ENCODE results near the gene SPATA3.
A peak's percentile ranks its signal among the peaks of the same experiment; 100 is the strongest.
"Not testable (repeated sequence)": the region's sequence is repeated elsewhere in the genome, so short reads cannot be mapped to it uniquely, and the experiment has no call there.

SPATA3 gene

DNA sequence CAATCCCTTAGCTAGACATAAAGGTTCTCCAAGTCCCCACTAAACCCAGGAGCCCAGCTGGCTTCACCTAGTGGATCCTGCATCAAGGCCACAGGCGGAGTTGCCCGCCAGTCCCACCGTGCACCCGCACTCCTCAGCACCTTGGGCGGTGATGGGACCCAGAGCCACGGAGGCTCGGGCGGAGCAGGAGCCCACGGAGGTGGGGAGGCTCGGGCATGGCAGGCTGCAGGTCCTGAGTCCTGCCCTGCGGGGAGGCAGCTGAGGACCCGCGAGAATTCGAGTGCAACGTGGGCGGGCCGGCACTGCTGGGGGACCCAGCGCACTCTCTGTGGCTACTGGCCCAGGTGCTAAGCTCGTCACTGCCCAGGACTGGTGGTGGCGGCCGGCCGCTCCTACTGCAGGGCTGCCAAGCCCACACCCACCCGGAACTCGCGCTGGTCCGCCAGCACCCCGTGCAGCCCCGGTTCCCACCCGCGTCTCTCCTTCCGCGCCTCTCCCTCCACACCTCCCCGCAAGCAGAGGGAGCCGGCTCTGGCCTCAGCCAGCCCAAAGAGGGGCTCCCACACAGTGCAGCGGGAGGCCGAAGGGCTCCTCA lies 31.7 kb upstream of the SPATA3 start:
- Histone ChIP-seq H2BK120ac (ENCODE audit: low read depth, low read length) (no peak overlapping the region), H3K4me1 (ENCODE audit: control insufficient read depth, low read depth, low read length) (peaks cover 7% of the 10 kb centered on the region), H4K8ac (ENCODE audit: low read depth, low read length) (no peak overlapping the region), H3K18ac (ENCODE audit: low read length) (no peak overlapping the region), H3K56ac (ENCODE audit: low read length) (no peak overlapping the region), H2BK15ac (replicated peaks; ENCODE audit: low read depth) (no peak overlapping the region), H3K9ac (ENCODE audit: low read length) (no peak overlapping the region), H3K79me1 (ENCODE audit: low read length) (no peaks in the 10 kb centered on the region), H4K5ac (ENCODE audit: low read length) (no peak overlapping the region), H2AK5ac (ENCODE audit: low read length) (no peak overlapping the region), H3K79me2 (ENCODE audit: control insufficient read depth, insufficient read depth, low read length) (no peaks in the 10 kb centered on the region), H3K27ac (ENCODE audit: low read depth, low read length) (no peak overlapping the region), H2BK5ac (ENCODE audit: low read length) (no peak overlapping the region), H3K23ac (ENCODE audit: low read length) (no peak overlapping the region), H3K4me2 (ENCODE audit: low read length) (no peak overlapping the region), H3K4ac (ENCODE audit: low read depth, low read length) (no peak overlapping the region), H3K4me3 (ENCODE audit: low read length) (no peak overlapping the region), H3K36me3 (ENCODE audit: control insufficient read depth, insufficient read depth, low read length) (no peaks in the 10 kb centered on the region), H3K27me3 (ENCODE audit: insufficient read depth, low read length, poor library complexity) (no peaks in the 10 kb centered on the region)
- no CpG with 5 or more reads among the region's 36 CpGs for WGBS (ENCODE audit: extremely low coverage, insufficient coverage, low lambda C conversion rate)
- no peak for DNase-seq

DNA sequence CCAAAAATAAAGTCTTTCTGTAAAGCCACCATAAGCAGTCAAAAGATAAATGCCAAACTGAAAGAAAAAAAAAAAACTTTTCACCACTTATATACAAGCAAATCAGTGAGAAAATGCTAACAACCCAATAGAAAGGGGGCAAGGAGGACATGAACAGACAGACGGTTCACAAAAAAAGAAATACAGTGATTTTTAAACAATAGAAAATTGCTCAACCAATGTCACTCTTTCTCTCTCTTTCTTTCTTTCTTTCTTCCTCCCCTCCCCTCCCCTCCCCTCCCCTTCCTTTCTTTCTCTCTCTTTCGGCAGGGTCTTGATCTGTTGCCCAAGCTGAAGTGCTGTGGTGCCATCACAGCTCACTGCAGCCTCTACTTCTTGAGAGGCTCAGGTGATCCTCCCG lies 28.8 kb upstream of the SPATA3 start:
- no peak overlapping the region for H3K18ac ChIP-seq (ENCODE audit: low read length)
- no peak overlapping the region for H3K56ac ChIP-seq (ENCODE audit: low read length)
- no peak overlapping the region for H2AK5ac ChIP-seq (ENCODE audit: low read length)
- DNase-seq = no peak
- no peak overlapping the region for H3K4me2 ChIP-seq (ENCODE audit: low read length)
- H3K4me1 ChIP-seq (ENCODE audit: control insufficient read depth, low read depth, low read length) = peaks cover 2% of the 10 kb centered on the region
- no peak overlapping the region for H3K4me3 ChIP-seq (ENCODE audit: low read length)
- H3K27ac ChIP-seq (ENCODE audit: low read depth, low read length) = no peak overlapping the region
- no peak overlapping the region for H2BK15ac ChIP-seq (replicated peaks; ENCODE audit: low read depth)
- H2BK5ac ChIP-seq (ENCODE audit: low read length) = no peak overlapping the region
- no peaks in the 10 kb centered on the region for H3K79me2 ChIP-seq (ENCODE audit: control insufficient read depth, insufficient read depth, low read length)
- no peak overlapping the region for H3K23ac ChIP-seq (ENCODE audit: low read length)
- no peak overlapping the region for H3K4ac ChIP-seq (ENCODE audit: low read depth, low read length)
- H3K36me3 ChIP-seq (ENCODE audit: control insufficient read depth, insufficient read depth, low read length) = no peaks in the 10 kb centered on the region
- H3K9ac ChIP-seq (ENCODE audit: low read length) = no peak overlapping the region
- no peak overlapping the region for H2BK120ac ChIP-seq (ENCODE audit: low read depth, low read length)
- no peaks in the 10 kb centered on the region for H3K27me3 ChIP-seq (ENCODE audit: insufficient read depth, low read length, poor library complexity)
- no peak overlapping the region for H4K8ac ChIP-seq (ENCODE audit: low read depth, low read length)
- no peak overlapping the region for H4K5ac ChIP-seq (ENCODE audit: low read length)
- no CpG with 5 or more reads among the region's 3 CpGs for WGBS (ENCODE audit: extremely low coverage, insufficient coverage, low lambda C conversion rate)
- H3K79me1 ChIP-seq (ENCODE audit: low read length) = no peaks in the 10 kb centered on the region

DNA sequence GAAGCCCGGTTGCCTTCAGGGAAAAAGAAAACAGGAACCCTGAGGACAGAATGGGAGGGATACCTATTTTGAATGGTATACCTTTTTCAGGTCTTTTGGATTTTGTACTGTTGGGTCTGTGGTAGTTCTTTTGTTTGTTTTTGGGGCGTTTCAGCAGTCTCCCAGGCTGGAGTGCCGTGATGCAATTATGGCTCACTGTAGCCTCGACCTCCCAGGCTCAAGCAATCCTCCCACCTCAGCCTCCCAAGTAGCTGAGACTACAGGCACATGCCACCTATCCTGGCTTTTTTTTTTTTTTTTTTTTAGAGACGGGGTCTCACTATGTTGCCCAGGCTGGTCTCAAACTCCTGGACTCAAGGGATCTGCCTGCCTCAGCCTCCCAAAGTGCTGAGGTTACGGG lies 27.6 kb upstream of the SPATA3 start:
- not testable (repeated sequence) for H2AK5ac ChIP-seq (ENCODE audit: low read length); H3K27ac ChIP-seq (ENCODE audit: low read depth, low read length)
- WGBS (ENCODE audit: extremely low coverage, insufficient coverage, low lambda C conversion rate) = no CpG with 5 or more reads among the region's 6 CpGs

DNA sequence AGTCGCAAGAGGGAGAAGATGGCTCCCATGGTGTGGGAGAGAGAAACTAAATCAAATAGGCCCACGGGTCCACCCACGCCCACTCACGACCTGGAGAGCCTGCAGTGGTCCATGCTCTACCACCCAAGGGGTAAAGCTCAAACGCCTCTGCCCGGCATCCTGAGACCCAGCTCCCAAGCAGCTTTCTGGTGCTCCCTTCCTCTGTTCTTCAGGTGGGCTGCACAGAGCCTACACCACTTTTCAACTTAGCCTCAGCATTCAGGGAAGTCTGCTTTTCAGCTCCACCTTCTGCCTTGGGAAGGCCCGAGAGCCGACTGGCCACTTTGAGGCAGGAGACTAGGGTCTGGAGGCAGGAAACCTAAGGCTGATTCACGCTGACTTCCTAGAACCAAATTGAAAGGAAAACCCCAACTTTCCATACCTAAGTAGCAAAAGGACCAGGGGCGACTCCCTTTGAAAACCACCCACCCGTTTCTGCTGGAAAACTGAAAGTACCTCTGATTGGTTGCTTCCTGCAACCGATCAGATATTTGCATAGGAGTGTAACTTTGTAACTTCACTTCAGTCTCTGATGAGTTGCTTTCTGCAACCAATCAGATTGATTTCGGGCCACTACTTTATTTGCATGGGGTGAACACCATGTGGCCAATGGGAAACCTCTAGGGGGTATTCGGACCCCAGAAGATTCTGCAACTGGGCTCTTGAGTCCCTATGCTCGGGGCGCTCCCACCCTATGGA lies 26.8 kb upstream of the SPATA3 start:
- Histone ChIP-seq H2BK15ac (replicated peaks; ENCODE audit: low read depth) (no peak overlapping the region), H3K23ac (ENCODE audit: low read length) (no peak overlapping the region), H3K27me3 (ENCODE audit: insufficient read depth, low read length, poor library complexity) (no peaks in the 10 kb centered on the region), H3K79me2 (ENCODE audit: control insufficient read depth, insufficient read depth, low read length) (no peaks in the 10 kb centered on the region), H3K4me1 (ENCODE audit: control insufficient read depth, low read depth, low read length) (no peaks in the 10 kb centered on the region), H3K9ac (ENCODE audit: low read length) (no peak overlapping the region), H4K5ac (ENCODE audit: low read length) (no peak overlapping the region), H2AK5ac (ENCODE audit: low read length) (no peak overlapping the region), H3K36me3 (ENCODE audit: control insufficient read depth, insufficient read depth, low read length) (no peaks in the 10 kb centered on the region), H3K79me1 (ENCODE audit: low read length) (no peaks in the 10 kb centered on the region), H3K4me2 (ENCODE audit: low read length) (no peak overlapping the region), H3K56ac (ENCODE audit: low read length) (peak overlapping the region; percentile 25), H4K8ac (ENCODE audit: low read depth, low read length) (no peak overlapping the region), H3K18ac (ENCODE audit: low read length) (no peak overlapping the region), H3K27ac (ENCODE audit: low read depth, low read length) (no peak overlapping the region), H2BK120ac (ENCODE audit: low read depth, low read length) (no peak overlapping the region), H3K4me3 (ENCODE audit: low read length) (no peak overlapping the region), H3K4ac (ENCODE audit: low read depth, low read length) (no peak overlapping the region), H2BK5ac (ENCODE audit: low read length) (no peak overlapping the region)
- no peak for DNase-seq
- WGBS (ENCODE audit: extremely low coverage, insufficient coverage, low lambda C conversion rate) = no CpG with 5 or more reads among the region's 16 CpGs

More for the DNA sequence above, 27.6 kb upstream of the SPATA3 start:
- H3K4me2 ChIP-seq (ENCODE audit: low read length); H3K18ac ChIP-seq (ENCODE audit: low read length); H3K23ac ChIP-seq (ENCODE audit: low read length); H2BK5ac ChIP-seq (ENCODE audit: low read length); H3K79me2 ChIP-seq (ENCODE audit: control insufficient read depth, insufficient read depth, low read length); DNase-seq; H3K4me1 ChIP-seq (ENCODE audit: control insufficient read depth, low read depth, low read length); H3K4ac ChIP-seq (ENCODE audit: low read depth, low read length); H4K5ac ChIP-seq (ENCODE audit: low read length); H3K56ac ChIP-seq (ENCODE audit: low read length); H3K9ac ChIP-seq (ENCODE audit: low read length); H4K8ac ChIP-seq (ENCODE audit: low read depth, low read length); H3K79me1 ChIP-seq (ENCODE audit: low read length); H2BK120ac ChIP-seq (ENCODE audit: low read depth, low read length); H3K27me3 ChIP-seq (ENCODE audit: insufficient read depth, low read length, poor library complexity); H3K4me3 ChIP-seq (ENCODE audit: low read length); H3K36me3 ChIP-seq (ENCODE audit: control insufficient read depth, insufficient read depth, low read length): not testable (repeated sequence)
- peak overlapping the region; percentile 28 for H2BK15ac ChIP-seq (replicated peaks; ENCODE audit: low read depth)

DNA sequence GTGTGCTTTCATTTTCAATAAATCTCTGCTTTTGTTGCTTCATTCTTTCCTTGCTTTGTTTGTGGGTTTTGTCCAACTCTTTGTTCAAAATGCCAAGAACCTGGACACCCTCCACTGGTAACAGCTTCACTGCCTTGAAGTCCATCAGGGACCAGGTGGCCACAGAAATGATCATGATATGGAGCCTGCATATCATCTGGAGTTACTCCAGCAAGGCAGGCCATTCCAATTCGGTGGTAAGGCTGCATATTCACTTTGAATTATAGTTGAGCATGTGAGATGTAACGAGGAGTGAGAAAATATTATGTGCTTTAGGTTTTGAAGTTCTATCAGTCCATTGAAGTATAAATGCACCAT lies 26.3 kb upstream of the SPATA3 start:
- Histone ChIP-seq H3K4me2 (ENCODE audit: low read length) (no peak overlapping the region), H3K23ac (ENCODE audit: low read length) (no peak overlapping the region), H3K4me3 (ENCODE audit: low read length) (no peak overlapping the region), H3K9ac (ENCODE audit: low read length) (no peak overlapping the region), H4K5ac (ENCODE audit: low read length) (no peak overlapping the region), H3K27me3 (ENCODE audit: insufficient read depth, low read length, poor library complexity) (no peaks in the 10 kb centered on the region), H3K36me3 (ENCODE audit: control insufficient read depth, insufficient read depth, low read length) (no peaks in the 10 kb centered on the region), H2BK5ac (ENCODE audit: low read length) (no peak overlapping the region), H4K8ac (ENCODE audit: low read depth, low read length) (no peak overlapping the region), H3K79me2 (ENCODE audit: control insufficient read depth, insufficient read depth, low read length) (no peaks in the 10 kb centered on the region), H3K79me1 (ENCODE audit: low read length) (no peaks in the 10 kb centered on the region), H3K56ac (ENCODE audit: low read length) (no peak overlapping the region), H2AK5ac (ENCODE audit: low read length) (no peak overlapping the region), H3K27ac (ENCODE audit: low read depth, low read length) (no peak overlapping the region), H3K18ac (ENCODE audit: low read length) (no peak overlapping the region), H2BK15ac (replicated peaks; ENCODE audit: low read depth) (no peak overlapping the region), H2BK120ac (ENCODE audit: low read depth, low read length) (no peak overlapping the region), H3K4me1 (ENCODE audit: control insufficient read depth, low read depth, low read length) (no peaks in the 10 kb centered on the region), H3K4ac (ENCODE audit: low read depth, low read length) (no peak overlapping the region)
- DNase-seq = no peak
- 100% methylated on average over 1 of the region's 2 CpGs for WGBS (ENCODE audit: extremely low coverage, insufficient coverage, low lambda C conversion rate)

DNA sequence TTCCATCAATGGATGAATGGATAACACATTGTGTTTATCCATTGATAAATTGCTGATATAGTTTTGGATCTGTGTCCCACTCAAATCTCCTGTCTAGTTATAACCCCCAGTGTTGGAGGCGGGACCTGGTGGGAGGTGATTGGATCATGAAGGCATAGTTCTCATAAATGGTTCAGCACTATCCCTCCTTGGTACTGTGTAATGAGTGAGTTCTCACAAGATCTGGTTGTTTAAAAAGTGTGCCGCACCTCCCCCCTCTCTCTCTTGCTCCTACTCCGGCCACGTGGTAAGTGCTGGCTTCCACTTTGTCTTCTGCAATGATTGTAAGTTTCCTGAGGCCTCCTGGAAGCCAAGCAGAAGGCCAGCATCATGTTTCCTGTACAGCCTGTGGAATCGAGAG lies 23.9 kb upstream of the SPATA3 start:
- H3K4ac ChIP-seq (ENCODE audit: low read depth, low read length) = no peak overlapping the region
- no peak overlapping the region for H3K56ac ChIP-seq (ENCODE audit: low read length)
- H2BK5ac ChIP-seq (ENCODE audit: low read length) = no peak overlapping the region
- no peak overlapping the region for H3K27ac ChIP-seq (ENCODE audit: low read depth, low read length)
- no peak overlapping the region for H2AK5ac ChIP-seq (ENCODE audit: low read length)
- no peak overlapping the region for H4K8ac ChIP-seq (ENCODE audit: low read depth, low read length)
- H2BK15ac ChIP-seq (replicated peaks; ENCODE audit: low read depth) = no peak overlapping the region
- H3K4me3 ChIP-seq (ENCODE audit: low read length) = no peak overlapping the region
- H3K36me3 ChIP-seq (ENCODE audit: control insufficient read depth, insufficient read depth, low read length) = no peaks in the 10 kb centered on the region
- WGBS (ENCODE audit: extremely low coverage, insufficient coverage, low lambda C conversion rate) = no CpG with 5 or more reads among the region's 5 CpGs
- H4K5ac ChIP-seq (ENCODE audit: low read length) = no peak overlapping the region
- no peak overlapping the region for H3K18ac ChIP-seq (ENCODE audit: low read length)
- no peak for DNase-seq
- no peak overlapping the region for H3K23ac ChIP-seq (ENCODE audit: low read length)
- no peak overlapping the region for H3K9ac ChIP-seq (ENCODE audit: low read length)
- no peaks in the 10 kb centered on the region for H3K79me1 ChIP-seq (ENCODE audit: low read length)
- H3K4me2 ChIP-seq (ENCODE audit: low read length) = no peak overlapping the region
- peaks cover 4% of the 10 kb centered on the region for H3K4me1 ChIP-seq (ENCODE audit: control insufficient read depth, low read depth, low read length)
- no peaks in the 10 kb centered on the region for H3K27me3 ChIP-seq (ENCODE audit: insufficient read depth, low read length, poor library complexity)
- H2BK120ac ChIP-seq (ENCODE audit: low read depth, low read length) = no peak overlapping the region
- no peaks in the 10 kb centered on the region for H3K79me2 ChIP-seq (ENCODE audit: control insufficient read depth, insufficient read depth, low read length)

Data from mesendoderm (in vitro differentiated cells).